H1 (cell line): ENCODE measurements around the gene NCK1. TPM values are rescaled to one million over a fixed set of nuclear protein-coding genes. Genes with fewer than 3 reads are reported as not detected.

Experiments used
- GTF2F1 ChIP-seq: IDR thresholded peaks from 2 replicates; pipeline ENCODE4 v1.6.1; 2012; ENCODE audit warnings: low read depth, low read length, improper control_type of control experiment, borderline replicate concordance
- HDAC6 ChIP-seq: IDR thresholded peaks from one replicate; pipeline ENCODE4 v1.7.1; 2012; ENCODE audit warnings: low read depth, mild to moderate bottlenecking, inconsistent platforms, low read length, moderate library complexity
- MAX ChIP-seq: IDR thresholded peaks from 2 replicates; pipeline ENCODE4 v1.6.1; 2012; ENCODE audit warnings: inconsistent platforms
- NRF1 ChIP-seq: IDR thresholded peaks from 2 replicates; pipeline ENCODE4 v1.6.1; 2011; ENCODE audit warnings: mild to moderate bottlenecking, low read depth, low read length, improper control_type of control experiment
- RXRA ChIP-seq: IDR thresholded peaks from 2 replicates; pipeline ENCODE4 v1.6.1; 2011; ENCODE audit warnings: low read depth, mild to moderate bottlenecking, low read length, moderate library complexity; ENCODE audit not compliant: insufficient read depth
- SIRT6 ChIP-seq: IDR thresholded peaks from one replicate; pipeline ENCODE4 v1.7.1; 2012; ENCODE audit warnings: low read length, inconsistent platforms
- SUZ12 ChIP-seq: fragments of 200-600 bp; sonication (generic); IDR thresholded peaks from 2 replicates; pipeline ENCODE4 v1.6.1; 2012; ENCODE audit warnings: mild to moderate bottlenecking, inconsistent platforms, low read length, moderate library complexity, mixed read lengths
- YY1 ChIP-seq: IDR thresholded peaks from 2 replicates; pipeline ENCODE4 v1.6.1; 2011; ENCODE audit warnings: low read depth, mild to moderate bottlenecking, low read length
- polyA plus RNA-seq, 7 experiments: library from polyadenylated mRNA; depleted of rRNA in 3 of 7; stranded (reverse) in 5 of 7; unstranded in 2 of 7; fragments of >200 nt in 5 of 7; fragments of 200-250 nt in 2 of 7; gene quantifications; 1 replicate in 5 of 7; 2 replicates in 1 of 7; 4 replicates in 1 of 7; pipeline versions ENCODE4 v1.2.1 to v1.2.3, GENCODE V29; 2011 to 2013; ENCODE audit warnings: missing spikeins in 2 of 7, mixed read lengths in 2 of 7
- total RNA-seq: library from RNA; stranded (reverse); fragmentation: NEBNext Ultra II Directional; extraction: Animal tissue kit (Norgen Biotek cat#: 25700); gene quantifications from 2 replicates; pipeline ENCODE4 v1.2.1, GENCODE V29; 2021

The NCK1 gene
- total and polyA plus RNA-seq, 2 of the 8 experiments (the other 6 are each of a cell fraction or from before 2014, with no cell fraction given), result 10.0 to 28.5 TPM

DNA sequence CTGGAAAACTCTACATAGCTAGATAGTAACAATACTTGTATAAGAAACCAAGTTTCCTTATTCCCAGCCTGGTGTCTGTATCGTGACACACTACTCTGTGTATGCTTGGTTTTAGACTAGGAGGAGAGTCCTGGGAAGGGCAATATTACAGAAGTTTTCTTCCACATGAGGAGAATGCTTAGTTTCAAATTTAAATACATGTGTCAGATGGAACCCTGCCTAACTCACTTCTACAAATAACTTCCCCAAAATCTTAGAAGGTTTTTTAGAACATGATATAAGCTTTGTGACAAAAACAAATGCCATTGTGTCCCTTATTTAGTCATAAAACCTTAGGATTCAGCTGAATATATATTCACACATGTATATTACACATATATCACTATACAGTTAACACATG lies 88.6 kb downstream of the NCK1 start (continued):
- TF ChIP-seq HDAC6 (no peak), MAX (no peak), SIRT6 (no peak), YY1 (no peak), RXRA (no peak), NRF1 (no peak), SUZ12 (no peak), GTF2F1 (no peak)
